DMS153 treated with DMSO at 0.1 percent for 48 hours (cell line): ENCODE data around the gene KLHDC9.

ENCODE experiments used
- DNase-seq: peaks from one replicate; lab custom pipeline; 2025; ENCODE audit not compliant: unreplicated experiment; lab: John Stamatoyannopoulos, UW

Gene KLHDC9

GRCh38 chr1:161074676-161075368, 23.3 kb upstream of the KLHDC9 start:
- DNase-seq: no peak

- no peak for DNase-seq
These were observed 21.8 kb upstream of the KLHDC9 start for GRCh38 chr1:161076410-161076809.

- DNase-seq: no peak
These were observed 20.7 kb upstream of the KLHDC9 start for GRCh38 chr1:161077426-161077825.

- DNase-seq: no peak
These were observed 18.6 kb upstream of the KLHDC9 start for GRCh38 chr1:161079436-161080110.

- no peak for DNase-seq
These were observed 17.4 kb upstream of the KLHDC9 start for GRCh38 chr1:161080441-161081405.

- no peak for DNase-seq
These were observed 16.6 kb upstream of the KLHDC9 start for GRCh38 chr1:161081519-161081918.

GRCh38 chr1:161082483-161082882, 15.7 kb upstream of the KLHDC9 start:
- DNase-seq: no peak

- DNase-seq: no peak
These were observed 15.0 kb upstream of the KLHDC9 start for GRCh38 chr1:161082996-161083747.

GRCh38 chr1:161083748-161084596, 14.2 kb upstream of the KLHDC9 start:
- DNase-seq: no peak

GRCh38 chr1:161084597-161084988, 13.6 kb upstream of the KLHDC9 start:
- DNase-seq: no peak

GRCh38 chr1:161085165-161085564, 13.0 kb upstream of the KLHDC9 start:
- no peak for DNase-seq

- no peak for DNase-seq
These were observed 11.7 kb upstream of the KLHDC9 start for GRCh38 chr1:161086457-161086856.

- no peak for DNase-seq
These were observed 9.5 kb upstream of the KLHDC9 start for GRCh38 chr1:161088587-161089110.

GRCh38 chr1:161089251-161089924, 8.8 kb upstream of the KLHDC9 start, which contains the start of gene NECTIN4:
Gene NECTIN4 (minus strand): TSS chr1:161089558. CDS start chr1:161089296, 262 bp downstream.
- DNase-seq: no peak

- DNase-seq: no peak
These were observed 8.2 kb upstream of the KLHDC9 start for GRCh38 chr1:161089938-161090337.

GRCh38 chr1:161090617-161091016, 7.5 kb upstream of the KLHDC9 start:
- no peak for DNase-seq

GRCh38 chr1:161091093-161091492, 7.1 kb upstream of the KLHDC9 start:
- DNase-seq: no peak

GRCh38 chr1:161091796-161092507, 6.2 kb upstream of the KLHDC9 start:
- no peak for DNase-seq
